H1 (cell line): ENCODE results near the gene PSMD9. TPM values are rescaled to one million over a fixed set of nuclear protein-coding genes. Genes with fewer than 3 reads are reported as not detected.
A peak's percentile ranks its signal among the peaks of the same experiment; 100 is the strongest.

Experiments
- CTCF ChIA-PET: fragments of 300-600 bp; sonication (Branson Sonifier 250); formaldehyde crosslinking; loops from one replicate; lab custom pipeline; 2021; ENCODE audit not compliant: partially characterized antibody; lab: Charles Lee
- POLR2A ChIA-PET: fragments of 300-600 bp; sonication (Branson Sonifier 250); formaldehyde crosslinking; loops from one replicate; lab custom pipeline; 2021; ENCODE audit warnings: inconsistent platforms; ENCODE audit not compliant: partially characterized antibody; lab: Charles Lee
- DNase-seq, 2 experiments: peaks; one replicate each; pipeline versions ENCODE4 v3.0.0 to v3.0.0-alpha.2; 2010 to 2022; ENCODE audit warnings: low spot score in 2 of 2, low read depth in 1 of 2, mixed read lengths in 1 of 2
- FAIRE-seq: peaks from 2 replicates; lab custom pipeline; 2011; peaks lifted over from hg19 to GRCh38; lab: Jason Lieb, UNC
- H2AFZ ChIP-seq: 2 replicates; pipeline ENCODE4 v1.8.1; 2012; ENCODE audit warnings: low read length, inconsistent platforms
- H2AK5ac ChIP-seq: 2 replicates; pipeline ENCODE4 v1.6.1; 2013; ENCODE audit warnings: low read depth, low read length
- H2BK120ac ChIP-seq: replicated peaks from 2 replicates; pipeline ENCODE3; 2013; ENCODE audit warnings: low read depth, low read length, inconsistent platforms
- H2BK12ac ChIP-seq: 2 replicates; pipeline ENCODE4 v1.6.1; 2013; ENCODE audit warnings: low read depth, low read length
- H2BK15ac ChIP-seq: 2 replicates; pipeline ENCODE4 v1.6.1; 2013; ENCODE audit warnings: low read length
- H2BK20ac ChIP-seq: 2 replicates; pipeline ENCODE4 v1.6.1; 2013; ENCODE audit warnings: low read length
- H2BK5ac ChIP-seq: 2 replicates; pipeline ENCODE4 v1.6.1; 2013; ENCODE audit warnings: low read depth, low read length
- H3K14ac ChIP-seq: 2 replicates; pipeline ENCODE4 v1.6.1; 2013; ENCODE audit warnings: inconsistent platforms; ENCODE audit not compliant: insufficient read length
- H3K18ac ChIP-seq: 2 replicates; pipeline ENCODE4 v1.6.1; 2013; ENCODE audit warnings: low read length; ENCODE audit errors: extremely low read depth
- H3K23ac ChIP-seq: 2 replicates; pipeline ENCODE4 v1.6.1; 2013; ENCODE audit warnings: inconsistent platforms; ENCODE audit not compliant: insufficient read length
- H3K23me2 ChIP-seq: 2 replicates; pipeline ENCODE4 v1.6.1; 2013; ENCODE audit warnings: low read depth, low read length
- H3K27ac ChIP-seq: 2 replicates; pipeline ENCODE4 v1.6.1; 2011; ENCODE audit warnings: low read depth, low read length, inconsistent platforms
- H3K27me3 ChIP-seq, 4 experiments: replicated peaks in 1 of 4; 1 replicate in 1 of 4; 2 replicates in 3 of 4; pipeline versions ENCODE4 v1.6.1 to v1.8.1; 2011 to 2013; ENCODE audit warnings: low read length in 3 of 4, mild to moderate bottlenecking in 3 of 4, inconsistent platforms in 2 of 4, mixed read lengths in 2 of 4, moderate library complexity in 1 of 4; ENCODE audit not compliant: control insufficient read depth in 3 of 4, insufficient read depth in 3 of 4; ENCODE audit errors: extremely low read depth in 1 of 4
- H3K36me3 ChIP-seq, 4 experiments: 2 replicates each; pipeline versions ENCODE4 v1.6.1 to v1.8.1; 2011 to 2013; ENCODE audit warnings: mild to moderate bottlenecking in 4 of 4, low read length in 3 of 4, moderate library complexity in 2 of 4, control low read depth in 1 of 4, inconsistent platforms in 1 of 4; ENCODE audit not compliant: insufficient read depth in 4 of 4, control insufficient read depth in 2 of 4
- H3K4ac ChIP-seq: replicated peaks from 2 replicates; pipeline ENCODE3; 2013; ENCODE audit warnings: low read length, low read depth, mixed read lengths, inconsistent platforms; ENCODE audit not compliant: insufficient read length
- H3K4me1 ChIP-seq, 4 experiments: replicated peaks in 1 of 4; 1 replicate in 1 of 4; 2 replicates in 3 of 4; pipeline versions ENCODE4 v1.6.1 to v1.8.1; 2011 to 2013; ENCODE audit warnings: low read length in 3 of 4, inconsistent platforms in 2 of 4, mixed read lengths in 1 of 4; ENCODE audit not compliant: insufficient read depth in 4 of 4, control insufficient read depth in 3 of 4
- H3K4me2 ChIP-seq, 2 experiments: 2 replicates each; pipeline versions ENCODE4 v1.6.1 to v1.8.1; 2011 to 2013; ENCODE audit warnings: low read depth in 2 of 2, low read length in 2 of 2, control low read depth in 1 of 2, inconsistent platforms in 1 of 2, mild to moderate bottlenecking in 1 of 2; ENCODE audit not compliant: insufficient read depth in 1 of 2
- H3K4me3 ChIP-seq, 4 experiments: fragments of 200-600, 300-600 bp in 1 of 4; sonication (generic), shearing (Covaris generic), sonication (Bioruptor Twin) in 1 of 4; 2 replicates each; pipeline versions ENCODE4 v1.5.1 to v1.8.1; 2011 to 2016; ENCODE audit warnings: low read length in 4 of 4, low read depth in 3 of 4, control low read depth in 2 of 4, inconsistent platforms in 2 of 4, mild to moderate bottlenecking in 2 of 4, mixed read lengths in 1 of 4, moderate library complexity in 1 of 4; ENCODE audit not compliant: insufficient read depth in 2 of 4; ENCODE audit errors: extremely low read depth in 1 of 4
- H3K56ac ChIP-seq: replicated peaks from 2 replicates; pipeline ENCODE3; 2013; ENCODE audit warnings: low read depth, mild to moderate bottlenecking, mixed read lengths, low read length, inconsistent platforms; ENCODE audit not compliant: insufficient read length
- H3K79me1 ChIP-seq: 2 replicates; pipeline ENCODE4 v1.6.1; 2013; ENCODE audit warnings: low read depth, low read length, control low read depth
- H3K79me2 ChIP-seq, 2 experiments: 2 replicates each; pipeline versions ENCODE4 v1.6.1 to v1.8.1; 2012 to 2013; ENCODE audit warnings: low read length in 2 of 2, mild to moderate bottlenecking in 2 of 2, inconsistent platforms in 1 of 2; ENCODE audit not compliant: insufficient read depth in 2 of 2, control insufficient read depth in 1 of 2
- H3K9ac ChIP-seq, 4 experiments: replicated peaks in 1 of 4; 1 replicate in 1 of 4; 2 replicates in 3 of 4; pipeline versions ENCODE4 v1.6.1 to v1.8.1; 2011 to 2013; ENCODE audit warnings: low read depth in 3 of 4, low read length in 3 of 4, control low read depth in 2 of 4, mild to moderate bottlenecking in 2 of 4, moderate library complexity in 2 of 4, inconsistent platforms in 1 of 4; ENCODE audit errors: extremely low read depth in 1 of 4
- H3K9me3 ChIP-seq, 2 experiments: 2 replicates each; pipeline versions ENCODE4 v1.6.1 to v1.8.1; 2012 to 2013; ENCODE audit warnings: mild to moderate bottlenecking in 2 of 2, moderate library complexity in 2 of 2, control low read depth in 1 of 2, inconsistent platforms in 1 of 2, low read depth in 1 of 2, low read length in 1 of 2, mixed read lengths in 1 of 2; ENCODE audit not compliant: insufficient read depth in 2 of 2
- H4K20me1 ChIP-seq, 2 experiments: replicated peaks in 1 of 2; 2 replicates each; pipeline versions ENCODE3 to v1.8.1; 2011 to 2013; ENCODE audit warnings: inconsistent platforms in 2 of 2, low read length in 2 of 2, mild to moderate bottlenecking in 1 of 2; ENCODE audit not compliant: insufficient read depth in 2 of 2, control insufficient read depth in 1 of 2
- H4K5ac ChIP-seq: 2 replicates; pipeline ENCODE4 v1.6.1; 2013; ENCODE audit warnings: low read length, low read depth, mixed read lengths, inconsistent platforms; ENCODE audit not compliant: insufficient read length
- H4K8ac ChIP-seq: 2 replicates; pipeline ENCODE4 v1.8.0; 2013; ENCODE audit warnings: mild to moderate bottlenecking, moderate library complexity, low read length, inconsistent platforms; ENCODE audit not compliant: insufficient read depth; ENCODE audit errors: extremely low read depth
- H4K91ac ChIP-seq: replicated peaks from 2 replicates; pipeline ENCODE3; 2013; ENCODE audit warnings: low read length, mixed read lengths, inconsistent platforms; ENCODE audit not compliant: insufficient read length
- KDM1A ChIP-seq: fragments of 200-600, 300-600 bp; sonication (generic); IDR thresholded peaks from 2 replicates; pipeline ENCODE4 v1.7.1; 2016; ENCODE audit warnings: mild to moderate bottlenecking, low read length, borderline replicate concordance
- WGBS, 2 experiments: shearing (Covaris generic) in 1 of 2; methylation state at CpG; one replicate each; pipeline versions ENCODE4 v1.1.6 to v1.1.7; 2013 to 2015; ENCODE audit warnings: low lambda C conversion rate in 2 of 2, mixed read lengths in 2 of 2, inconsistent platforms in 1 of 2, low coverage in 1 of 2, missing lambda C conversion rate in 1 of 2; ENCODE audit not compliant: insufficient replicate concordance in 2 of 2, insufficient coverage in 1 of 2, insufficient read length in 1 of 2; ENCODE audit errors: extremely low coverage in 1 of 2, missing lambda C conversion rate in 1 of 2; 5-methylcytosine and 5-hydroxymethylcytosine counted together
- polyA plus RNA-seq, 7 experiments: library from polyadenylated mRNA; depleted of rRNA in 3 of 7; stranded (reverse) in 5 of 7; unstranded in 2 of 7; fragments of >200 nt in 5 of 7; fragments of 200-250 nt in 2 of 7; gene quantifications; 1 replicate in 5 of 7; 2 replicates in 1 of 7; 4 replicates in 1 of 7; pipeline versions ENCODE4 v1.2.1 to v1.2.3, GENCODE V29; 2011 to 2013; ENCODE audit warnings: missing spikeins in 2 of 7, mixed read lengths in 2 of 7
- total RNA-seq: library from RNA; stranded (reverse); fragmentation: NEBNext Ultra II Directional; extraction: Animal tissue kit (Norgen Biotek cat#: 25700); gene quantifications from 2 replicates; pipeline ENCODE4 v1.2.1, GENCODE V29; 2021

Gene PSMD9
- total and polyA plus RNA-seq, 2 of the 8 experiments (the other 6 are each of a cell fraction or from before 2014, with no cell fraction given): 28.8 to 36.1 TPM

DNA sequence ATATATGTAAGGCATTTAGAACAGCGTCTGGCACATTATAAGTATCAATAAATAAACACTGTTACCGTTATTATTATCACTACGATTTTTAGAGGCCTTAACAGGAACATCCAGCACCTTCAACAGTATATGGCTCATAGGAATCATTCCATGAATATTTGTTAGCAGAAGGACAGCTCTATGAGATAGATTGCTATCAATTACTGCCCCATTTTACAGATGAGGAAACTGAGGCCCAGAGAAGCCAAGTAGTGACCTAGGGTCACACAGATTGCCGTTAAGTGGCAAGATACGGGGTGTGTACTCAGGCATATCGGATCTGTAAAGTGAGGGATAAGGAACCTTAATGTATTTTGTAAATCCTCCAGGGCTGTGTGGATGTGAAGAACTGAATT lies 510 bp upstream of the PSMD9 start:
- Histone ChIP-seq H3K23ac (no peak overlapping the region), H3K79me1 (no peaks in the 10 kb centered on the region), H3K18ac (peak overlapping the region; percentile 34; the same call in 1 of the 2 replicates), H3K79me2 (no peaks in the 10 kb centered on the region; a peak in 1 of 4 replicates), H2AK5ac (no peak overlapping the region), H3K27me3 (peaks cover 0 to 2% (median 1%) of the 10 kb centered on the region in 4 experiments; a peak in 3 of 7 replicates), H2BK12ac (no peak overlapping the region), H3K14ac (no peak overlapping the region), H3K56ac (no peak overlapping the region), H3K9me3 (no peaks in the 10 kb centered on the region), H4K8ac (no peak overlapping the region), H2BK5ac (0 out of 2 replicates have a peak overlapping the region, but pooled peaks have one; percentile 36), H2BK20ac (no peak overlapping the region), H3K36me3 (no peaks in the 10 kb centered on the region), H3K23me2 (peaks cover 7% of the 10 kb centered on the region), H4K91ac (peak overlapping the region; percentile 29), H3K9ac (no peak overlapping the region), H4K20me1 (peaks cover 2 to 10% of the 10 kb centered on the region in 2 experiments), H3K4me2 (peak overlapping the region; percentile 54 to 89), H3K4me3 (peak overlapping the region; percentile 26 to 79 (median 68); a peak in 7 of 8 replicates), H4K5ac (no peak overlapping the region), H3K4ac (peak overlapping the region; percentile 1), H2AFZ (peak overlapping the region; percentile 85), H3K4me1 (peaks cover 0 to 8% (median 1%) of the 10 kb centered on the region in 4 experiments; a peak in 5 of 7 replicates), H2BK15ac (no peak overlapping the region; the same call in 1 of the 2 replicates), H2BK120ac (no peak overlapping the region), H3K27ac (no peak overlapping the region)
- 66% methylated on average over 6 of the region's 6 CpGs; no CpG with 5 or more reads in 1 of the 2 experiments for WGBS, 2 experiments
- ChIA-PET POLR2A (interaction anchor here (0.6 to 10.3 kb wide), 9 partner anchors 31 to 193 kb away, joined by 3 to 115 read pairs (median 4); partner anchors contain the start of genes CFAP251, RHOF and SETD1B), CTCF (interaction anchor here (0.6 to 10.7 kb wide), 16 partner anchors 9 to 104 kb away, joined by 3 to 114 read pairs (median 5); partner anchors contain the start of genes HPD and RHOF)
- DNase-seq (no peak), FAIRE-seq (no peak)
- peak; percentile 96 for TF ChIP-seq KDM1A
